NCI-H226 (cell line): ENCODE measurements around the gene PAX4.
A peak's percentile ranks its signal among the peaks of the same experiment; 100 is the strongest.
"Not testable (repeated sequence)": the region's sequence is repeated elsewhere in the genome, so short reads cannot be mapped to it uniquely, and the experiment has no call there.

ENCODE experiments used
- DNase-seq: peaks from one replicate; pipeline ENCODE4 v3.0.0-alpha.2; 2015

Gene PAX4

GRCh38 chr7:127584648-127585043, 33.3 kb downstream of the PAX4 start:
- DNase-seq, result no peak

GRCh38 chr7:127582361-127582760, 35.6 kb downstream of the PAX4 start:
- no peak for DNase-seq

GRCh38 chr7:127581716-127582115, 36.2 kb downstream of the PAX4 start:
- no peak for DNase-seq

- DNase-seq, result no peak
Observed at GRCh38 chr7:127580612-127581011, 37.3 kb downstream of the PAX4 start.

DNA sequence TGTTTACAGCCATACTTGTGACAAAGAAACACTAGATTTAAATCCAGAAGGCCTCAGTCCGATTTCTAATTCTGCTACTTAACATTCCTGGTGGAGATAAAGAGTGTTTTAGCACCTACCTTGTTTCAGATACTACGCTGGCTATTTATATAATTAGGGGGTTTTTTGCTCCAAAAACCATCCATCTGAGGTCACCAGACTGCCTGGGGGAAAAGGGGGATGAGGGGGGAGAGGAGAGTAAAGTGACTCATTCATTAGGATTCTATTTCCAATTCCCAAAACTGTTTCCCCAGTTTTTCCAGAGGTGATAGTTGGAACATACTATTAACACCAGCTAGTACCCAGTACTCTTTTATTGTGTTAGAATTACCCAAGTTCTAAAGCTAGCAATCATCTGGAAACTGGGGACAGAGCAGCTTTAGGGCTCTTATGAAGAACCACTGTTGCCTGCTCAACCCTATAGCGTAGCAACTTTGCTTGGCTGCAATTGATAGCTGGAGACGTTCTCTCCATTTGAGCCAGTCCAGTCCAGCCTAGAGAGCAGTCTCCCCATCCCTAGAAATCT, 39.1 kb downstream of the PAX4 start:
- DNase-seq, result no peak

DNA sequence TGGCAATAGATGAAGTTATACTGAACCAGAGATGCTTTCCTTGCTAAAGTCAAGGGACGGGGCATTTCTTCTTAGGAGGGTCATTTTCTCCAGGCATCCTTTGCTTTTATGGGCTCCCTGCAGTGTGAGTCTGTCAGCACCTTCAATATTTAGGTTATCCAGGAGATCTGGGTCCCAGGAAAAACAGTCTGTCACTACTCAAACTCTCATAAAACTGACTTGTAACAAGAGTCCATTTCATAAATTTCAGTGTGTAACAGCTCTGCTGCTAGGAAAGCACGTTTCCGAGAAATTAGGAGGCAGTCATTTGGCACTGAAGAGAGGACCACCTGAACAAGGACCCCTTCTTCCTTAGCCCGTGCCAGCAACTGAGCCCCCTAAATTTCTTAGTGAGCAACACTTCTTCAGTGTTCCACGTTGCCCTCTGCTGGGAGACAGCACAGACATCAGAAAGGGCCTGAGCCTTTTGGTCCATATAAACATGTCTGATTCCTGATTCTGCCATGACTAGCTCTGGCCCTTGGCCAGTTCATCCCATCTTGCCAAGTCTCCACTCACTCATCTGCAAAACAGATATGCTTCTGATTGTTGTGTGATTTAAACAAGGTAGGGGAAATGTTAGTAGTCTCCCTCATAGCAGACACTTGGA, 39.8 kb downstream of the PAX4 start:
- peak; percentile 35 for DNase-seq

- DNase-seq, result no peak
Observed at GRCh38 chr7:127571741-127572505, 46.0 kb downstream of the PAX4 start.

- DNase-seq, result not testable (repeated sequence)
Observed at GRCh38 chr7:127568034-127568433, 49.9 kb downstream of the PAX4 start.

- no peak for DNase-seq
Observed at GRCh38 chr7:127566242-127566641, 51.7 kb downstream of the PAX4 start.
